HCT116 (cell line): Measurements from ENCODE around the gene EPS15. TPM values are rescaled to one million over a fixed set of nuclear protein-coding genes. Genes with fewer than 3 reads are reported as not detected.
"Not testable (repeated sequence)": the region's sequence is repeated elsewhere in the genome, so short reads cannot be mapped to it uniquely, and the experiment has no call there.

ENCODE experiments used
- ATAC-seq: fragments of 200-7000 bp; cut with Tn5 transposase; 2 replicates; pipeline ENCODE4 v1.9.1; 2020; ENCODE audit warnings: mild to moderate bottlenecking, moderate library complexity
- BruUV-seq: library from RNA; stranded (reverse); fragments of 400-500 nt; replicated peaks from 2 replicates; lab custom pipeline; 2021; lab: Mats Ljungman, UMichigan
- CTCF ChIA-PET: fragments of 300-600 bp; sonication (Branson Sonifier 250); formaldehyde crosslinking; loops from one replicate; lab custom pipeline; 2021; ENCODE audit warnings: antibody characterized with exemption; lab: Charles Lee
- POLR2A ChIA-PET: fragments of 300-600, 350-600 bp; sonication (Branson Sonifier 250); formaldehyde crosslinking; loops from one replicate; lab custom pipeline; 2021; ENCODE audit warnings: antibody characterized with exemption; lab: Charles Lee
- RAD21 ChIA-PET, 2 experiments: fragments of 300-600 bp; sonication (Branson Sonifier 250); formaldehyde crosslinking; loops; one replicate each; lab custom pipeline; 2023; ENCODE audit warnings: low total read pairs in 2 of 2; ENCODE audit not compliant: uncharacterized antibody in 2 of 2, unreplicated experiment in 2 of 2, low non-redundant PET in 1 of 2; lab: Charles Lee
- DNase-seq: peaks from one replicate; pipeline ENCODE4 v3.0.0-alpha.2; 2010; ENCODE audit warnings: low read depth, low spot score
- H2AFZ ChIP-seq: fragments of 200-600 bp; shearing (Covaris generic), sonication (generic); 2 replicates; pipeline ENCODE4 v1.6.1; 2017; ENCODE audit warnings: low read depth, mixed run types, mixed read lengths, antibody characterized with exemption, low read length; ENCODE audit not compliant: poor library complexity, severe bottlenecking
- H3K27ac ChIP-seq: 2 replicates; pipeline ENCODE4 v1.5.1; 2012; ENCODE audit warnings: low read depth, low read length
- H3K27me3 ChIP-seq: fragments of 200-600 bp; sonication (generic); 2 replicates; pipeline ENCODE4 v1.6.1; 2016; ENCODE audit warnings: mixed run types, low read length, mixed read lengths; ENCODE audit not compliant: insufficient read depth
- H3K36me3 ChIP-seq, 2 experiments: fragments of 200-500 bp in 1 of 2; fragments of 200-600 bp in 1 of 2; sonication (Bioruptor generic) in 1 of 2; sonication (generic) in 1 of 2; 2 replicates each; pipeline versions ENCODE4 v1.5.1 to v1.6.1; 2014 to 2016; ENCODE audit warnings: low read length in 2 of 2, inconsistent platforms in 1 of 2, mixed read lengths in 1 of 2, mixed run types in 1 of 2; ENCODE audit not compliant: insufficient read depth in 2 of 2, control insufficient read depth in 1 of 2
- H3K4me1 ChIP-seq, 2 experiments: fragments of 200-600 bp in 1 of 2; sonication (generic) in 1 of 2; 2 replicates each; pipeline versions ENCODE4 v1.5.1 to v1.6.1; 2012 to 2017; ENCODE audit warnings: low read length in 2 of 2, inconsistent platforms in 1 of 2, mild to moderate bottlenecking in 1 of 2, mixed read lengths in 1 of 2, mixed run types in 1 of 2, moderate library complexity in 1 of 2; ENCODE audit not compliant: insufficient read depth in 2 of 2, control insufficient read depth in 1 of 2
- H3K4me2 ChIP-seq: fragments of 200-600 bp; sonication (generic); 2 replicates; pipeline ENCODE4 v1.6.1; 2017; ENCODE audit warnings: mixed run types, low read length, mixed read lengths
- H3K4me3 ChIP-seq, 2 experiments: fragments of 200-600 bp in 1 of 2; sonication (generic) in 1 of 2; replicated peaks in 1 of 2; 2 replicates each; pipeline ENCODE4 v1.5.1; 2011 to 2016; ENCODE audit warnings: low read length in 2 of 2, control low read depth in 1 of 2, low read depth in 1 of 2, mild to moderate bottlenecking in 1 of 2, mixed read lengths in 1 of 2, mixed run types in 1 of 2
- H3K79me2 ChIP-seq: fragments of 200-600 bp; sonication (generic); 2 replicates; pipeline ENCODE4 v1.6.1; 2017; ENCODE audit warnings: mild to moderate bottlenecking, mixed run types, low read length, moderate library complexity, mixed read lengths; ENCODE audit not compliant: insufficient read depth
- H3K9ac ChIP-seq: fragments of 200-600 bp; sonication (generic); 2 replicates; pipeline ENCODE4 v1.6.1; 2016; ENCODE audit warnings: low read length, mixed read lengths
- H3K9me2 ChIP-seq: fragments of 200-600 bp; sonication (generic), shearing (Covaris generic); 2 replicates; pipeline ENCODE4 v1.6.1; 2017; ENCODE audit warnings: mixed run types, mild to moderate bottlenecking, moderate library complexity; ENCODE audit not compliant: insufficient read depth
- H3K9me3 ChIP-seq, 2 experiments: fragments of 200-500 bp in 1 of 2; fragments of 200-600 bp in 1 of 2; sonication (Bioruptor generic) in 1 of 2; sonication (generic) in 1 of 2; 2 replicates each; pipeline ENCODE4 v1.6.1; 2014 to 2017; ENCODE audit warnings: low read length in 2 of 2, mixed read lengths in 2 of 2, inconsistent platforms in 1 of 2, low read depth in 1 of 2, mild to moderate bottlenecking in 1 of 2, mixed run types in 1 of 2, moderate library complexity in 1 of 2; ENCODE audit not compliant: control insufficient read depth in 1 of 2, insufficient read depth in 1 of 2
- H4K20me1 ChIP-seq: fragments of 200-600 bp; sonication (generic), shearing (Covaris generic); 2 replicates; pipeline ENCODE4 v1.6.1; 2017; ENCODE audit warnings: mixed run types, mild to moderate bottlenecking, moderate library complexity; ENCODE audit not compliant: insufficient read depth
- CEBPB ChIP-seq: IDR thresholded peaks from 2 replicates; pipeline ENCODE4 v1.6.1; 2012; ENCODE audit warnings: low read depth
- EGR1 ChIP-seq: IDR thresholded peaks from 2 replicates; pipeline ENCODE4 v1.6.1; 2012; ENCODE audit warnings: low read depth
- EZH2 ChIP-seq: fragments of 200-600 bp; sonication (generic); IDR thresholded peaks from 2 replicates; pipeline ENCODE4 v1.6.1; 2017; ENCODE audit warnings: antibody characterized with exemption, mixed run types
- POLR2AphosphoS5 ChIP-seq: IDR thresholded peaks from 2 replicates; pipeline ENCODE4 v1.6.1; 2011; ENCODE audit warnings: mild to moderate bottlenecking, low read depth, low read length, moderate library complexity
- RAD21 ChIP-seq: IDR thresholded peaks from 2 replicates; pipeline ENCODE4 v1.6.1; 2012; ENCODE audit warnings: low read depth, mild to moderate bottlenecking
- SIN3A ChIP-seq: IDR thresholded peaks from 2 replicates; pipeline ENCODE4 v1.6.1; 2012; ENCODE audit warnings: low read depth
- SRF ChIP-seq: IDR thresholded peaks from 2 replicates; pipeline ENCODE4 v1.6.1; 2012; ENCODE audit warnings: low read depth
- TCF7L2 ChIP-seq: IDR thresholded peaks from 2 replicates; pipeline ENCODE4 v1.7.0; 2011; ENCODE audit warnings: borderline replicate concordance, inconsistent platforms; ENCODE audit not compliant: insufficient read depth, insufficient read length; ENCODE audit errors: extremely low read depth
- YY1 ChIP-seq: IDR thresholded peaks from 2 replicates; pipeline ENCODE4 v1.6.1; 2011; ENCODE audit warnings: low read length, low read depth, moderate library complexity, mild to moderate bottlenecking; ENCODE audit not compliant: insufficient replicate concordance; ENCODE audit errors: extremely low read depth
- ZFX ChIP-seq: fragments of 450-650 bp; IDR thresholded peaks from 2 replicates; pipeline ENCODE4 v1.6.1; 2017
- intact Hi-C: fragments of 100-400 bp; cut with micrococcal nuclease; formaldehyde crosslinking; loops from 2 replicates; pipeline ENCODE4 v1.10.0; 2022
- total RNA-seq: library from RNA; stranded (reverse); gene quantifications from one replicate; pipeline ENCODE4 v1.2.1, GENCODE V29; 2021; ENCODE audit not compliant: unreplicated experiment
- TF ChIP-seq, protein P1 (sequence below): IDR thresholded peaks from 2 replicates; pipeline ENCODE4 v1.6.1; 2012
- TF ChIP-seq, protein P2 (sequence below): IDR thresholded peaks from 2 replicates; pipeline ENCODE4 v1.6.1; 2011; ENCODE audit warnings: mild to moderate bottlenecking, low read length, moderate library complexity; ENCODE audit not compliant: insufficient replicate concordance; ENCODE audit errors: extremely low read depth
- TF ChIP-seq, protein P3 (sequence below), 3 experiments: fragments of 200-600 bp in 1 of 3; sonication (generic) in 1 of 3; IDR thresholded peaks in 2 of 3; conservative IDR thresholded peaks in 1 of 3; 2 replicates each; pipeline ENCODE4 v1.5.1; 2012 to 2017; ENCODE audit warnings: low read depth in 2 of 3, low read length in 2 of 3, antibody characterized with exemption in 1 of 3, borderline replicate concordance in 1 of 3, control low read depth in 1 of 3, mild to moderate bottlenecking in 1 of 3, mixed read lengths in 1 of 3, mixed run types in 1 of 3, moderate library complexity in 1 of 3; ENCODE audit not compliant: insufficient read depth in 1 of 3
- TF ChIP-seq, protein P4 (sequence below): IDR thresholded peaks from 2 replicates; pipeline ENCODE4 v1.6.1; 2012

The EPS15 gene
- total RNA-seq, 1 experiment from 2014 or later = 41.2 TPM

DNA sequence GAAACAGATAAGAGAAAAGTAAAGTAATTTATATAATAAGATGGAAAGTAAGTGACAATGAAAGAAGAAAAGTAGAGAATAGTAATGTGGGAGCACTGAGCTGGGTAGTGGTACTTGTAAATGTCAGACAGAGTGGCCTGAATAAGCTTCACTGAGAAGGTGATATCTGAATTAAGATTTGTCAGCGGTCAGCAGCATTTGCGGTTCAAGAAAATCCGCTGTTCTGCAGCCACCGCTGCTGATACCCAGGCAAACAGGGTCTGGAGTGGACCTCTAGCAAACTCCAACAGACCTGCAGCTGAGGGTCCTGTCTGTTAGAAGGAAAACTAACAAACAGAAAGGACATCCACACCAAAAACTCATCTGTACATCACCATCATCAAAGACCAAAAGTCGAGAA is 132.8 kb downstream of the EPS15 start:
- H4K20me1 ChIP-seq, CTCF ChIA-PET, BruUV-seq, H3K36me3 ChIP-seq, H3K79me2 ChIP-seq, ATAC-seq, intact Hi-C loops, RAD21 ChIA-PET, H2AFZ ChIP-seq, H3K27ac ChIP-seq, H3K9me2 ChIP-seq, H3K4me2 ChIP-seq, DNase-seq, H3K9me3 ChIP-seq, H3K27me3 ChIP-seq, POLR2A ChIA-PET, H3K9ac ChIP-seq, H3K4me3 ChIP-seq, H3K4me1 ChIP-seq: not testable (repeated sequence)

DNA sequence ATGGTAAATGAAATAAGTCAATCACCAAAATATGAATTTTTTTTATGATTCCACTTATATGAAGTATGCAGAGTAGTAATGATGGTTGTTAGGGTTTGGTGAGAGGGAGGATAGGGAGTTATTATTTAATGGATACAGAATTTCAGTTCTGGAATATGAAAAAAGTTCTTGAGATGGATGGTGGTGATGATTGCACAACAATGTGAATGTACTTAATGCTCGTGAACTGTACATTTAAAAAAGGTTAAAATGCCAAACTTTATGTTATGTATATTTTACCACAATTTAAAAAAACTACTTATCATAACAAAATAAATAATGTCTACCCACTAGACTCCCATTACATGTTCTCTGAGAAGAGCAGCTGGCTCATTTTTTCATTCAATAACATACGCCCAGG is 133.3 kb downstream of the EPS15 start:
- Histone ChIP-seq H3K9ac (no peak overlapping the region), H3K9me2 (no peaks in the 10 kb centered on the region), H3K4me1 (no peaks in the 10 kb centered on the region), H3K27me3 (no peaks in the 10 kb centered on the region), H2AFZ (no peak overlapping the region), H3K36me3 (no peaks in the 10 kb centered on the region), H4K20me1 (no peaks in the 10 kb centered on the region), H3K4me2 (no peak overlapping the region), H3K79me2 (no peaks in the 10 kb centered on the region), H3K9me3 (no peaks in the 10 kb centered on the region), H3K4me3 (no peak overlapping the region), H3K27ac (no peak overlapping the region)
- intact Hi-C loops = no loop called here
- ChIA-PET RAD21 (no interaction called here), CTCF (no interaction called here), POLR2A (no interaction called here)
- no TSS peak for BruUV-seq
- ATAC-seq = no peak
- DNase-seq = no peak
- TF ChIP-seq, protein P1, sequence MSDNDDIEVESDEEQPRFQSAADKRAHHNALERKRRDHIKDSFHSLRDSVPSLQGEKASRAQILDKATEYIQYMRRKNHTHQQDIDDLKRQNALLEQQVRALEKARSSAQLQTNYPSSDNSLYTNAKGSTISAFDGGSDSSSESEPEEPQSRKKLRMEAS = no peak
- TF ChIP-seq EZH2 (no peak), SRF (no peak), RAD21 (no peak), EGR1 (no peak), CEBPB (no peak), ZFX (no peak), TCF7L2 (no peak), POLR2AphosphoS5 (no peak), SIN3A (no peak), YY1 (no peak)
- TF ChIP-seq, protein P2, sequence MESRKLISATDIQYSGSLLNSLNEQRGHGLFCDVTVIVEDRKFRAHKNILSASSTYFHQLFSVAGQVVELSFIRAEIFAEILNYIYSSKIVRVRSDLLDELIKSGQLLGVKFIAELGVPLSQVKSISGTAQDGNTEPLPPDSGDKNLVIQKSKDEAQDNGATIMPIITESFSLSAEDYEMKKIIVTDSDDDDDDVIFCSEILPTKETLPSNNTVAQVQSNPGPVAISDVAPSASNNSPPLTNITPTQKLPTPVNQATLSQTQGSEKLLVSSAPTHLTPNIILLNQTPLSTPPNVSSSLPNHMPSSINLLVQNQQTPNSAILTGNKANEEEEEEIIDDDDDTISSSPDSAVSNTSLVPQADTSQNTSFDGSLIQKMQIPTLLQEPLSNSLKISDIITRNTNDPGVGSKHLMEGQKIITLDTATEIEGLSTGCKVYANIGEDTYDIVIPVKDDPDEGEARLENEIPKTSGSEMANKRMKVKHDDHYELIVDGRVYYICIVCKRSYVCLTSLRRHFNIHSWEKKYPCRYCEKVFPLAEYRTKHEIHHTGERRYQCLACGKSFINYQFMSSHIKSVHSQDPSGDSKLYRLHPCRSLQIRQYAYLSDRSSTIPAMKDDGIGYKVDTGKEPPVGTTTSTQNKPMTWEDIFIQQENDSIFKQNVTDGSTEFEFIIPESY = no peak
- TF ChIP-seq, protein P3, sequence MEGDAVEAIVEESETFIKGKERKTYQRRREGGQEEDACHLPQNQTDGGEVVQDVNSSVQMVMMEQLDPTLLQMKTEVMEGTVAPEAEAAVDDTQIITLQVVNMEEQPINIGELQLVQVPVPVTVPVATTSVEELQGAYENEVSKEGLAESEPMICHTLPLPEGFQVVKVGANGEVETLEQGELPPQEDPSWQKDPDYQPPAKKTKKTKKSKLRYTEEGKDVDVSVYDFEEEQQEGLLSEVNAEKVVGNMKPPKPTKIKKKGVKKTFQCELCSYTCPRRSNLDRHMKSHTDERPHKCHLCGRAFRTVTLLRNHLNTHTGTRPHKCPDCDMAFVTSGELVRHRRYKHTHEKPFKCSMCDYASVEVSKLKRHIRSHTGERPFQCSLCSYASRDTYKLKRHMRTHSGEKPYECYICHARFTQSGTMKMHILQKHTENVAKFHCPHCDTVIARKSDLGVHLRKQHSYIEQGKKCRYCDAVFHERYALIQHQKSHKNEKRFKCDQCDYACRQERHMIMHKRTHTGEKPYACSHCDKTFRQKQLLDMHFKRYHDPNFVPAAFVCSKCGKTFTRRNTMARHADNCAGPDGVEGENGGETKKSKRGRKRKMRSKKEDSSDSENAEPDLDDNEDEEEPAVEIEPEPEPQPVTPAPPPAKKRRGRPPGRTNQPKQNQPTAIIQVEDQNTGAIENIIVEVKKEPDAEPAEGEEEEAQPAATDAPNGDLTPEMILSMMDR (IDR thresholded peaks at IDR 0.05 in 2 of 3, conservative IDR thresholded peaks at IDR 0.05 in 1 of 3; ENCODE audit: borderline replicate concordance in 1 of 3, insufficient read depth in 1 of 3, low read depth in 2 of 3, low read length in 2 of 3) = no peak
- TF ChIP-seq, protein P4, sequence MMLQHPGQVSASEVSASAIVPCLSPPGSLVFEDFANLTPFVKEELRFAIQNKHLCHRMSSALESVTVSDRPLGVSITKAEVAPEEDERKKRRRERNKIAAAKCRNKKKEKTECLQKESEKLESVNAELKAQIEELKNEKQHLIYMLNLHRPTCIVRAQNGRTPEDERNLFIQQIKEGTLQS = no peak
